ENCODE data around the gene GMDS. TPM values are rescaled to one million over a fixed set of nuclear protein-coding genes. Genes with fewer than 3 reads are reported as not detected.

The GMDS gene
- total and polyA plus RNA-seq, 2 of the 8 experiments (the other 6 are each of a cell fraction or from before 2014, with no cell fraction given), result 16.8 to 50.0 TPM

- no peak overlapping the region for H3K56ac ChIP-seq (replicated peaks; ENCODE audit: insufficient read length, low read depth, low read length)
- H3K23me2 ChIP-seq (ENCODE audit: low read depth, low read length), result no peaks in the 10 kb centered on the region
- H2BK12ac ChIP-seq (ENCODE audit: low read depth, low read length), result no peak overlapping the region
- no peaks in the 10 kb centered on the region for H3K79me1 ChIP-seq (ENCODE audit: low read depth, low read length)
- DNase-seq (ENCODE audit: low read depth in 1 of 2, low spot score in 2 of 2) (no peak), FAIRE-seq (no peak)
- H4K20me1 ChIP-seq (replicated peaks in 1 of 2; ENCODE audit: control insufficient read depth in 1 of 2, insufficient read depth in 2 of 2, low read length in 2 of 2), result no peaks in the 10 kb centered on the region
- H3K4ac ChIP-seq (replicated peaks; ENCODE audit: insufficient read length, low read depth, low read length), result no peak overlapping the region
- H3K4me3 ChIP-seq (ENCODE audit: extremely low read depth in 1 of 4, insufficient read depth in 2 of 4, low read depth in 3 of 4, low read length in 4 of 4), result no peak overlapping the region
- H3K23ac ChIP-seq (ENCODE audit: insufficient read length), result no peak overlapping the region
- H3K9ac ChIP-seq (replicated peaks in 1 of 4; ENCODE audit: extremely low read depth in 1 of 4, low read depth in 3 of 4, low read length in 3 of 4), result no peak overlapping the region
- H4K8ac ChIP-seq (ENCODE audit: extremely low read depth, insufficient read depth, low read length), result no peak overlapping the region
- H4K91ac ChIP-seq (replicated peaks; ENCODE audit: insufficient read length, low read length), result no peak overlapping the region
- no peak overlapping the region for H2BK20ac ChIP-seq (ENCODE audit: low read length)
- no peaks in the 10 kb centered on the region for H3K27me3 ChIP-seq (replicated peaks in 1 of 4; ENCODE audit: control insufficient read depth in 3 of 4, extremely low read depth in 1 of 4, insufficient read depth in 3 of 4, low read length in 3 of 4)
- no peak overlapping the region for H3K27ac ChIP-seq (ENCODE audit: low read depth, low read length)
- no peak overlapping the region for H3K4me2 ChIP-seq (ENCODE audit: insufficient read depth in 1 of 2, low read depth in 2 of 2, low read length in 2 of 2)
- no peak overlapping the region for H3K18ac ChIP-seq (ENCODE audit: extremely low read depth, low read length)
- H3K4me1 ChIP-seq (replicated peaks in 1 of 4; ENCODE audit: control insufficient read depth in 3 of 4, insufficient read depth in 4 of 4, low read length in 3 of 4), result peaks cover 4 to 14% (median 6%) of the 10 kb centered on the region in 4 experiments
- 91% methylated on average over 2 of the region's 2 CpGs; no CpG with 5 or more reads in 1 of the 2 experiments for WGBS, 2 experiments (ENCODE audit: extremely low coverage in 1 of 2, insufficient coverage in 1 of 2, insufficient read length in 1 of 2, insufficient replicate concordance in 2 of 2, low coverage in 1 of 2, low lambda C conversion rate in 2 of 2, missing lambda C conversion rate in 1 of 2)
- ChIA-PET CTCF (ENCODE audit: partially characterized antibody) (no interaction called here), POLR2A (ENCODE audit: partially characterized antibody) (interaction anchor here (0.6 kb wide), 1 partner anchor 12 kb away, joined by 3 read pairs; no protein-coding TSS in a partner anchor)
- no peak overlapping the region for H2BK15ac ChIP-seq (ENCODE audit: low read length)
- H2BK120ac ChIP-seq (replicated peaks; ENCODE audit: low read depth, low read length), result no peak overlapping the region
- no peak overlapping the region for H2AFZ ChIP-seq (ENCODE audit: low read length)
- H3K14ac ChIP-seq (ENCODE audit: insufficient read length), result no peak overlapping the region
- H2AK5ac ChIP-seq (ENCODE audit: low read depth, low read length), result no peak overlapping the region
- H3K9me3 ChIP-seq (ENCODE audit: insufficient read depth in 2 of 2, low read depth in 1 of 2, low read length in 1 of 2), result peaks cover 11 to 18% of the 10 kb centered on the region in 2 experiments
- no peak overlapping the region for H2BK5ac ChIP-seq (ENCODE audit: low read depth, low read length)
- H4K5ac ChIP-seq (ENCODE audit: insufficient read length, low read depth, low read length), result no peak overlapping the region
- H3K79me2 ChIP-seq (ENCODE audit: control insufficient read depth in 1 of 2, insufficient read depth in 2 of 2, low read length in 2 of 2), result no peaks in the 10 kb centered on the region
- no peaks in the 10 kb centered on the region for H3K36me3 ChIP-seq (ENCODE audit: control insufficient read depth in 2 of 4, insufficient read depth in 4 of 4, low read length in 3 of 4)
- TF ChIP-seq CTBP2 (IDR thresholded peaks at IDR 0.05; ENCODE audit: borderline replicate concordance, insufficient read depth, insufficient read length, low read length) (no peak), CBX8 (IDR thresholded peaks at IDR 0.05; ENCODE audit: borderline replicate concordance, low read depth, low read length) (no peak), BRCA1 (IDR thresholded peaks at IDR 0.05; ENCODE audit: low read depth, low read length) (no peak), CREB1 (IDR thresholded peaks at IDR 0.05) (no peak), KDM5A (IDR thresholded peaks at IDR 0.05; ENCODE audit: low read length) (no peak), CBX5 (IDR thresholded peaks at IDR 0.05; ENCODE audit: low read depth, low read length) (no peak), BACH1 (IDR thresholded peaks at IDR 0.05; ENCODE audit: low read length) (no peak), SUZ12 (IDR thresholded peaks at IDR 0.05; ENCODE audit: low read length) (no peak), HDAC6 (IDR thresholded peaks at IDR 0.05; ENCODE audit: low read depth, low read length) (no peak), SIN3A (conservative IDR thresholded peaks at IDR 0.05 in 1 of 2, IDR thresholded peaks at IDR 0.05 in 1 of 2; ENCODE audit: low read depth in 1 of 2, low read length in 2 of 2) (no peak), RXRA (IDR thresholded peaks at IDR 0.05; ENCODE audit: insufficient read depth, low read depth, low read length) (no peak), SAP30 (IDR thresholded peaks at IDR 0.05; ENCODE audit: insufficient read depth, insufficient replicate concordance, low read length) (no peak)
Observed at GRCh38 chr6:1842334-1842733, 403.1 kb downstream of the GMDS start.
